Endometrial microvascular endothelial cells (primary cell): ENCODE results near the gene SEC22A. TPM values are rescaled to one million over a fixed set of nuclear protein-coding genes. Genes with fewer than 3 reads are reported as not detected.

Experiments
- in situ Hi-C: cut with HindIII; loops from 2 replicates; pipeline ENCODE4 v1.10.0; 2017; ENCODE audit warnings: low sequenced_read_pairs, low pct_unique_long_range_greater_than_20kb; ENCODE audit errors: inconsistent ontology term
- total RNA-seq: library from RNA; depleted of rRNA; stranded (reverse); fragments of >200 nt; gene quantifications from one replicate; pipeline ENCODE4 v1.2.3, GENCODE V29; 2015; ENCODE audit errors: inconsistent ontology term

The SEC22A gene
- total RNA-seq, 1 donor from 2014 or later, result 52.3 TPM

DNA sequence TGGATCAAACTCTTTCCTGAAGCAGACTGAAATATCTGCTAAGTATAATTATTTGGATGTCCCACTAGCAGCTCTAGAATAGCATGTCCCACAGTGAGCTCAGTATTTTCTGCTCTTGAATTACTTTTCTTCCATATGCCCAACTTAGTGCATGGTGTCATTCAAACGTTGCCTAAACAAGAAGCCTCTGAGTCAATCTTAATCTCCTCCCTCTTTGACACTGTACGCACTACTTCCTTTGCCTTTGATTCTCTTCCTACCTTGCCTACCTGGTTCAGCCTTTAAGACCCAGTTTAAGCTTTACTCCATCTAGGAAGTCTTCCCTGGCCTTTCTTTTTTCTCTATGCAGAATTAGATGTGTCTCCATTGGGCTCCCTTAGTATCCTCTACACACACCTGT, 54.5 kb downstream of the SEC22A start:
- in situ Hi-C loops, result no loop called here

DNA sequence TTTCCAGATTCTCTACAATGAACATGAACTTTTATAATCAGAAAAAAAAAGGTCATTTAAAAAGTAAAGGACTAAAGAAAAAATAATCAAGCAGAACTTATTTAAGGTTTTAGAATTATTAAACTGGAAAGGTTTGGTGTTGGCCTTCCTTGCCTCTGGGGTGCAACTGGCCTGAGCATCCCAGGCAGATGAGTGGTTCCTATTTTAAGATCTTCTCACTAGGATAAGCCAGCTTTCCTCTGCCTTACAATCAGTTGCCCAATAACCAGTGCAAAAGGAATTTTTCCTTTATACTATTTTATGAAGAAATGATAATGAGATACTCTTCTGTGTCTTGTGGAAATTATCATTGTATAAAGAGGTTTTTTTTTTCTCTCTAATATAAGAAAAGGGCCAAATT, 56.6 kb downstream of the SEC22A start:
- in situ Hi-C loops, result no loop called here

DNA sequence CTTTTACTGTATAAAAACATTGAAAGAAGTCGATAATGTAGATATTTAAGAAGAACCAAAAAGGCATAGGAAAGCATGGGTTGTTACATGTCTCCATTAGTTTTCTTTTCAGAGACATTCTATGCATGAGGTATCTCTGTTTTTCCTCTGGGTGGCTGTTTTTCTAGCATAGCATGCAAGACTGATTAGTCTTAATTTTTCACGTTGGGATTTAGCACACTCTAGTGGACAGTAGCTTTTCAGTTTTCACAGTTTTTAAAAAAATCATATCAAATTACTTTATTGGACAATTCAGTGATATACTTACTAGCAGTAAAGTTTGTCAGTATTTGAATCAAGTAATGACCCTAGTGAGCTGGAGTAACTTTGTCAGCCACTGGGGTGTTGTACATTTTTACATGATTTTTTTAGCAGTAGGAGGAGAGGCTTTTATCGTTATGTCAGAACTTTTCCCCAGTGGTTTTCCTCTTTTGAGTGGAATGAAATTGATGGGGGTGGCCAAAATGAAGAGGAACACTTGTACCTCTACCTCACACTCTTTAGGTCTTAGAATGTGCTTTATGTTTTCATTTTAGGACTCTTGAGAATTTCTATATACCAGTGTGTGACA, 57.2 kb downstream of the SEC22A start:
- in situ Hi-C loops, result no loop called here

DNA sequence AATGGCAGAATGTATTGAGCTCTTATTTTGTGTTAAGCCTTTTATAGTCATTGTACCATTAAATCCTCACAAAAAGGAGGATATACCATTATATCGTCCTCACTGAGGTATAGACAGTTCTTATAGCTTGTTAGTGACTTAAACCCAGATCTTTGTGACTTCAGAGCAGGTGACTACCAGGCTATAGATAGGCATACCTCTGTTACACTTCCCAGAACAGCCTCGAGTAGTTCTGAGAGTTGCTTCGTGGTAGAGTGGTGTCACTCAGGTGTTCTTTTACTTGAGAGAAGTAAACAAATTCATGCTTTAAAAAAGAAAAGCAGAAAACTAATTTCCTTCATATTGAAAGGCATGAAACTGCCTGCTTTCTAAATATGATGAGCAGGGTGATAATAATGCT, 59.9 kb downstream of the SEC22A start:
- in situ Hi-C loops, result no loop called here

DNA sequence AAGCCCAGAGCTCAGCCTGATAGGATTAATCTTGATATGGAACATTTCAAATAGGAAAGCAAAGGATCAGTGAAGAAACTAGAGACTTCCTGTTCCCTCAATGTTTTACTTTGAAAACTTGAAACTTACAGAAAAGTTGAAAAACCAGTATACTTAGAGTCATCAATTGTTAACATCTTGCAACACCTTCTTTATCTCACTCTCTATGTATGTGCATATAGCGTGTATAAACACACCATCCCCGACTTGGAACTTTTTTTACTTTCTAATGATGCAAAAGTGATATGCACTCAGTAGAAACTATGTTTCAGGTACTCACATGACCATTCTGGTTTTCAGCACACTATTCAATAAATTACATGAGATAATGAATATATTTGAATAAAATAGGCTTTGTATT, 60.5 kb downstream of the SEC22A start:
- in situ Hi-C loops, result no loop called here

DNA sequence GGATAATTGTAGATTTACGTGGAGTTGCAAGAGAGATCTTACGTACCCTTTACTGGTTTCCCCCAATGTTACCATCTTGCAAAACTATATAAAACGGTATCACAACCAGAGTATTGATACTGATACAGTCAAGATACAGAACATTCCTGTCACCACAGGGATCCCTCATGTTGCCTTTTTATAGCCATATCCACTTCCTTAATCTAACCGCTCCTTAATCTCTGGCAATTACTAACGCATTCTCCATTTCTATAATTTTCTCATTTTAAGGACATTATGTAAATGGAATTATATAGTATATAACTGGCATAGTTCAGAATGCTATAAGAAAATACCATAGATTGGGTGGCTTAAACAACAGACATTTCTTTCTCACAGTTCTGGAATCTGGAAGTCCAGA, 61.1 kb downstream of the SEC22A start:
- in situ Hi-C loops, result no loop called here

DNA sequence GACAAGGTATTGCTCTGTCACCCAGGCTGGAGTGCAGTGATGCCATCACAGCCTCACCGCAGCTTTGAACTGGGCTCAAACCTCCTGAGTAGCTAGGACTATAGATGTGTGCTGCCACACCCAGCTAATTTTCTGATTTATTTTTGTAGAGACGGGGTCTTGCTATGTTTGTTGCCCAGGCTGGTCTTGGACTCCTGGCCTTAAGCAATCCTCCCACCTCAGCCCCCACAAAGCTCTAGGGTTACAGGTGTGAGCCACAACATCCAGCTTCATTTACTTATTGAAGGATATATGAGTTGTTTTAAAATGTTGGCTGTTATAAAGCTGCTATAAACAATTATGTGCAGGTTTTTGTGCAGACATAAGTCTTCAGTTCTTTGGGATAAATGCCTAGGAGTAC, 62.2 kb downstream of the SEC22A start:
- in situ Hi-C loops, result no loop called here

DNA sequence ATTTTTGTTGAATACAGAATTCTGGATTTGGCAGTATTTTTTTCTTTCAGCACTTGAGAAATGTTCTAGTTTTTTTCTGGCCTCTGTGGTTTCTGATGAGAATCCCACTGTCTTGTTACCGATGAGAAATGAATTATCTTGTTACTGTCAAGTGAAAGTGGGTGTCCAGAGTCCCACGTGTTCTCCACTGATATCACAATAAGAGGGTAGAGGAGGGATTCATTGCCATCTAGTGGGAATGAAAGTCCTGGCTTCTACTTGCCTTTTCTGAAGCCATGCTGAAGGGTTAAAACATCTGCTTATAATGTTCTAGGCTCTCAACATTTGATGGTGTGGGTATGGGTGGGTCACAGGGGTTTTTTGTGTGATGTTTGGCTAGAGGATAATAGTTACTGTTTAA, 66.1 kb downstream of the SEC22A start:
- in situ Hi-C loops, result no loop called here

DNA sequence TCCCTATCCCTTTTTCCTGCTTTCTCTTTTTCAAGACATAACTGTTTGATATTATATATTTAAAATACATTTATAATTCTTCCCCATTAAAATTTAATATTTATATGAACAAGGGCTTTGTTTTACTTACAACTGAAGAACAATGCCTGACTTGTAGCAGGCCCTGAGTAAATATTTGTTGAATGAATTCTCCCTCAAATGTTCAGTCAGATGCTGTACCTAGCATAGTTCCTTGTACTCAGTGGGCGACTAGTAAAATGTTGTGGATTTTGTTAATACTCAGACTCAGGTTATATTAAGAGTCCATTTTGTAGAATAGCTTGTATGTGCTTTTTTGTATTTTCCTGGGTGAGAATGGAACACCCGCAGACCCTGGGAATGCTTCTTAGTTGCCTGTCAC, 69.1 kb downstream of the SEC22A start:
- in situ Hi-C loops, result no loop called here

DNA sequence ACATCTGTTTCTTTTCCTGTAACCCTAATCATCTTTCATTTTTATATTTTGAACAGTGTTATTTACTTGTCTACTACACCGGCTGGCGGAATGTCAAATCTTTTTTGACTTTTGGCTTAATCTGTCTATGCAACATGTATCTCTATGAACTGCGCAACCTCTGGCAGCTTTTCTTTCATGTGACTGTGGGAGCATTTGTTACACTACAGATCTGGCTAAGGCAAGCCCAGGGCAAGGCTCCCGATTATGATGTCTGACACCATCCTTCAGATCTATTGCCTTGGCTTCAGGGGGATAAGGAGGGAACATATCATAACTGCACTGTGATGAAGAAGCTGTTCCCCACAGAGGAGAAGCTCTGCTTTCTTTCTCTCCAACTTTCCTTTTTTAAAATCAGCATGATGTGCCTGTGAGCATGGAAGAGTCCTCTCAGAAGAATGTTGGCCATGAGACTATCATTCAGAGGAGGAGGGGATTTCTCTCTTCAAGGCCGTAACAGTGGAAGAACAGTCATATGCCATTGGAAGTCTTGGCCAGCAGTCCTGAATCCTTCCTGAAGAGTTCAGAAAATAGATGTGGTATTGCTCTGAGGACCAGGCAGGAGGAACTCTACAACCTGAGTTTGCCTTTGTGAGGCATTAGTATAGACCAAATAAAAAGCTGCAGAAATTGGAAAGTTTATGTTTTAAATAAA, 69.9 kb downstream of the SEC22A start:
- in situ Hi-C loops, result no loop called here

DNA sequence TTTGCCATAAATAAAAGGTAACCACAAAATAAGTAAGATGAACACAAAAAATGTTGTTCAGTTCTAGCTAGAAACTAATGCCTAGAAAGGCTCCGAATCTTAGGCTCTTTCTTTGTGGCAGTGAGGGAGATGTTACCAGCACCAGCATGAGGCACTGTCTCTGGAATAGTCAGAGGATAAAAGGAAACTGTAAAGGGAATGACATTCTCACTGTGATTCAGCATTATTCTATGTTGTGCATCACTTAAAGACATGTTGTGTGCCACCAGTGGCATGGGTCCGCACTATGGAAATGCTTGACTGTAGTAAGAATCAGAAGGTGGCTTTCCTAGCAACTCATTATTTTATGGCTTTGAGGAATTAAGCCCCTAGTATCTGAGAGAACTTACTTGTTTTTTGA, 70.8 kb downstream of the SEC22A start:
- in situ Hi-C loops, result no loop called here

DNA sequence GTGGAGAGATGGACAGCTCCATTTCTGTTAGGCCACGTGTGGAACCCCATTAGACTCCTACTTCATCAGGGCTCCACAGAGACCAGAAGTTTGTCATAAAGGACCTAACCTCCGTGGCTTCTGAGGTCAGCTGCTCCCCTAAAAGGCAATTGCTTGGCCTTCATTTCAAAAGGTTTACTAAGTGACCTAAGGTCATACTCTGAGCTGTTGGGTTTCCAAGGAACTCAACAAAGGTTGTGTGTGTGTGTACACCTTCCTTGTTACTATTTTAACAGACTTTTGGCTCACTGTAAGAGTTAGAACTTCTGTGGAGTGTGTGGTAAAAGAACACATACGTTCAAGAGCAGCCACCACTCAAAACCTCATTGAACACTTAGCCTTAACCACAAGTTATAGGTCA, 73.9 kb downstream of the SEC22A start:
- in situ Hi-C loops, result no loop called here

DNA sequence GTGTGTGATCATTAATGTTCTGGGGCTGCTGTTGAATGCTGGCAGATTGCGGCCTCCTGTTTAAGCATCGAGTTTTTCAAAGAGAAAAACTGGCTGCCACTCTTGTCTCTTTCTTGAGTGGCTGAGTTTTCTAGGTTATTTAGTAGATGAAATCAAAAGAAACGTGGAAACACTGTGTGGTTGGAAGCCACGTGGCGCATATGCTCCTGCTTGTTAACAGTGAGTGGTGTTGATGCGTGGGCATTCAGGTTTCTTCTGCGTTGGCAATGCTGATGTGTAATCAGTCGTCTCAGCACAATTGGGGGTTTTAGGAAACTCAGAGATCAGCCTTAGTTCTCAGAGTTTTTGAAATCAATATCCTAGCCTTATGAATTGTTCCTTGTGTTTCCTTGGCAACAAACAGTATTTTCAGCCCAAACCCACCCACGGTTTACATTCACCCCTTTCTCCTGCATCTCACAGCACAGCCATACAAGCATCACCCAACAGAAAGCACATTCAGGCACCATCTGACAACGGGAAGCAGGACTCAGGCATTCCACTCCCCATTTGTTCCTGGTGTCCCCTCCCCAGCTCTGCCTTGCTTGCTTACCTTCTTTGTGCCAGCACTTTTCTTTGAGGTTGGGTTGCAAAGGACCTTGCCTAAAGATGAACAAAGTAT, 74.7 kb downstream of the SEC22A start:
- in situ Hi-C loops, result no loop called here

DNA sequence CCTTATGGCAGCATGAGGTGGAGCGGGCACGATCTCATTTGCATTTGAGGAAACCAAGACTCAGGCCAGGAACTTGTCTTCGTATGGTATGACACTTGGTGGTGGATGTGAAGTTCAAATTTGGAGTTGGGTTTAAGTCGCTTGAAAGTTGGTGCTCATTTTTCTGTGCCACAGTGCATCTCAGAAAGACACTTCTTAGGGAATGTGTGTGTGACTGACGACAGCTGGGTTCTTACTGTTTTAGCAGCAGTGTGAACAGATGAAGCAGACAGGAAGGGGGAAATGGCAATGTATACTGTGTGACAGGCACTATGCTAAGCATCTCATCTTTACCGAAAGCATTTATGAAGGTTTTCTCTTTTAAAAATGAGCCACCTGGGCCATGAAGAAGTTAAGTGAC, 75.4 kb downstream of the SEC22A start:
- in situ Hi-C loops, result no loop called here

DNA sequence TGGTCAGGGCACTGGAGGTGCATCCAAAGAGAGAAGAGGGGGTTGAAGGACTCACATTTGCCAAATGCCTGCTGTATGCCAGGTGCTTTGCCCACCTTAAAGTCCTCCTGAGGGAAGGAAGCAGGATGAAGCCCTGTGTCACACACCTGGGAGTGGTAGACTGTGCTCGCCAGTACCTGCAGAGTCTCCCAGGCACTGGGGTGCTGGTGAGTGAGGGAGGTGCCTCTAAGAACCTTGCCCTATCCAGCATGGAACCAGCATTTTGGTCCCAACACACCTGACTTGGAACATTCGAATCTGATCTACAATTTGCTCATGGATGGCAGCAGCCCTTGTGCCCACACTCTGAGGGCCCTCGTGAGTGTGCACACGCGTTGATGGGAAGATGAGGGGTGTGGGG, 76.7 kb downstream of the SEC22A start:
- in situ Hi-C loops, result no loop called here

DNA sequence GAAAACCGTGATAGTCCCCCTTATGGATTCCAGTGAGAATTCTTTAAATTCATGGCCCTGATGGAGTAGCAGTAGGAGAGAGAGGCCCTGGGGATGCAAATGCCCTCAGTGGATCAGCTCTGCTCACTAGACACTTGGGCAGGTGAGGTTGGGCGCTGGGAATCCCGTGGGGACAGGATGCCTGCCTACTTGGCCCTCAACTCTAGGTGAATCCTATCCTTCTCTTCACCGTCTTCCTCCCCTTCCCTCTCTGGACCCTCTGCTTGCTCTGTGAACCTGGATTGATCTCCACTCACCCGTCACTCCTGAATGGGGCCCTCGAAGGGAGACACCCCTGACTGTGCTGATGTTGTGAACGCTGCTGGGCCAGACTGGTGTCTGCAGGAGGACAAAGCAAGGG, 77.4 kb downstream of the SEC22A start:
- in situ Hi-C loops, result no loop called here

DNA sequence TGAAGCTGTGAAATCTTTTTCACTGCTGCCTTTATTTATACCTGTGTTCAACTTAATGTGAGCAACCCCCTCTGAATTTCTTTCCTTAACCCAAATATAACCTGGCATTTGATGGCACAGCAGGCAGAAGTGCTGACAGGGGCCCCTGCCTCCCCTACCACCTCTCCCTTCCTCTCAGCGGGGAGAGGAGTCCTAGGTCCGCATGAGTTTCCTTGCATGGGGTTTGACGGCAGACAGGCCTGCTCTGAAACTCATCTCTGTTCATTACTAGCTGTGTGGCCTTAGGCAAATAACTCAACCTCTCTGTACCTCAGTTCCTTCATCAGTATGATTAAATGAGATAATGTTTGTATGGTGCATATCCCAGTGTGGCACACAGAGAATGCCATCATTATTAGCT, 79.7 kb downstream of the SEC22A start:
- in situ Hi-C loops, result no loop called here

DNA sequence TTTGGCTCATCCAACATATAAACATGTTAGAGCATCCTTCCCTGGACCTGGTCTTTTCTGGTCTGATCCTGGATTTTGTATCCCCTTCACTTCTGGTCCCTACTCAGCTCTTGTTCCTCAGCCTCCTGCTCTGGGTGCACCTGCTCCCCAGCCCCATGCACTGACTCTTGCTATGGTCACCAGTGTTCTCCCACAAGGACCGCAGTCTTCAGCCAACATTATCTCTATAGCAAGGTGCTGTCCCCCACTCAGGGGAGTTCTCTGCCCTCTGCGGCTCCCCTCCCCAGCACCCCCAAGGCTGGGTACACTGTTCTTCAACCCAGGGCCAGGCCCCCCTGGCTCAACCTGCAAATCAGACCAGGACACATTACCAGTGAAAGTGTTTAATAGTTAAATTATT, 80.2 kb downstream of the SEC22A start:
- in situ Hi-C loops, result no loop called here

DNA sequence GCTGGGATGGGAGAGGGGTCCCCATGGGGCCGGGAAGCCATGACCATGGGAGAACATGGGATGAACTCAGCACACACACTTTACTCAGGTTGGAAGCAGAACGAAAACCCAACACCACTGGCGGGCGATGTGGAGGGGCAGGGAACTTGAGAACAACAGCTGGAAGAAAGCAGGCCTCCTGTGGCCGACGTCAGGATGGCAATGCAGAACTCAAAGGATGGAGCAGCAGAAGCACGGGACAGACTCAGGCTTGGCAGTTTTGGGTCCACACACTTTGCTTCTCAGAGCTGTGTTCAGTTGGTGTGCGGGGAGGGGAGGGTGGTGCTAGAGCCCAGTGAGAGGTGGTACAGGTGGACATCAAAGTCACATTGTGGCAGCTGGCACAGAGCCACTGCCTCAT, 80.7 kb downstream of the SEC22A start:
- in situ Hi-C loops, result no loop called here

DNA sequence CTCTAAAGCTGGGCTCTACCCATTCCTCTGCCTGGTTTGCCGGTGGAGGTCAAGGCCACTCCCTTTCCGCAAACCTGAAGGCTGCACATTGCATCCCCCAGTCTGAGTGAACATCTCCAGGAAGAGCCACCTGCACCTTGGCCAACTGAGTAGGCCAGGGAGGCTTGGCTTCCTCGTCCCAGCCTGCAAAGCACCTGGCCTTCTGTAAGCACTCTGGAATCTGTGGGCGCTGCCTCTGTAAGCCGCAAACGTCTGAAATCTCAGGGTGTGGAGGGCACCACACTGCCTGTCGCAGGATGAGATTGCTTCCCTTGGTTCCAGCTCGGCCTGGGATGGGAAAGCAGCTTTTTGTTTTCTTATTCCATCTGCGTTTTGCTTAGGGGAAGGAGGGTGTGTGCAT, 81.3 kb downstream of the SEC22A start:
- in situ Hi-C loops, result no loop called here
